B cell (primary cell): ENCODE results near the gene YARS2. TPM values are rescaled to one million over a fixed set of nuclear protein-coding genes. Genes with fewer than 3 reads are reported as not detected.

Source experiments
- ATAC-seq: fragments of 200-7000 bp; cut with Tn5 transposase; one replicate; pipeline ENCODE4 v1.10.0; 2021; ENCODE audit warnings: low read depth, mild to moderate bottlenecking, moderate number of reproducible peaks, moderate library complexity
- CTCF ChIA-PET: fragments of 350-600 bp; sonication (Branson Sonifier 250); formaldehyde crosslinking; loops from one replicate; lab custom pipeline; 2021; ENCODE audit warnings: antibody characterized with exemption, inconsistent platforms; lab: Charles Lee
- POLR2A ChIA-PET: fragments of 350-600 bp; sonication (Branson Sonifier 250); formaldehyde crosslinking; loops from one replicate; lab custom pipeline; 2021; ENCODE audit warnings: antibody characterized with exemption; lab: Charles Lee
- DNase-seq: peaks from one replicate; pipeline ENCODE4 v3.0.0; 2013
- H2AFZ ChIP-seq: 2 replicates; pipeline ENCODE4 v1.6.1; 2012; ENCODE audit warnings: mild to moderate bottlenecking, low read depth, low read length; ENCODE audit not compliant: insufficient read depth, poor library complexity, severe bottlenecking
- H3K27ac ChIP-seq, 2 donors: 1 replicate in 1 of 2; 2 replicates in 1 of 2; pipeline ENCODE4 v1.5.1; 2012 to 2013; ENCODE audit warnings: low read length in 2 of 2, mild to moderate bottlenecking in 2 of 2, moderate library complexity in 1 of 2
- H3K27me3 ChIP-seq, 4 experiments: fragments of 200-600 bp in 1 of 4; sonication (generic) in 1 of 4; replicated peaks in 1 of 4; 1 replicate in 2 of 4; 2 replicates in 2 of 4; pipeline versions ENCODE4 v1.6.1 to v1.7.0; 2013 to 2016; ENCODE audit warnings: low read length in 3 of 4, mild to moderate bottlenecking in 2 of 4, mixed read lengths in 1 of 4, moderate library complexity in 1 of 4; ENCODE audit not compliant: insufficient read depth in 4 of 4, control insufficient read depth in 3 of 4; ENCODE audit errors: control extremely low read depth in 1 of 4
- H3K36me3 ChIP-seq, 2 experiments: replicated peaks in 1 of 2; 1 replicate in 1 of 2; 2 replicates in 1 of 2; pipeline versions ENCODE4 v1.6.1 to v1.7.1; 2013; ENCODE audit warnings: low read length in 1 of 2; ENCODE audit not compliant: insufficient read depth in 2 of 2, control insufficient read depth in 1 of 2; ENCODE audit errors: control extremely low read depth in 1 of 2, extremely low read depth in 1 of 2
- H3K4me1 ChIP-seq, 2 donors: fragments of 200-600 bp in 1 of 2; sonication (generic) in 1 of 2; 1 replicate in 1 of 2; 2 replicates in 1 of 2; pipeline versions ENCODE4 v1.5.1 to v1.6.1; 2013 to 2017; ENCODE audit warnings: low read length in 2 of 2; ENCODE audit not compliant: control insufficient read depth in 2 of 2, insufficient read depth in 2 of 2
- H3K4me2 ChIP-seq: replicated peaks from 2 replicates; pipeline ENCODE3; 2012; ENCODE audit warnings: mild to moderate bottlenecking, low read depth, low read length; ENCODE audit not compliant: poor library complexity, severe bottlenecking
- H3K4me3 ChIP-seq, 5 experiments: fragments of 200-600 bp in 1 of 5; sonication (generic) in 1 of 5; 1 replicate in 3 of 5; 2 replicates in 2 of 5; pipeline versions ENCODE4 v1.5.1 to v1.7.0; 2011 to 2016; ENCODE audit warnings: low read length in 4 of 5, mild to moderate bottlenecking in 4 of 5, low read depth in 2 of 5, control low read depth in 1 of 5, moderate library complexity in 1 of 5; ENCODE audit not compliant: insufficient read depth in 1 of 5; ENCODE audit errors: control extremely low read depth in 1 of 5, extremely low read depth in 1 of 5
- H3K79me2 ChIP-seq: fragments of 200-600 bp; sonication (generic); one replicate; pipeline ENCODE4 v1.6.0; 2016; ENCODE audit warnings: low read length; ENCODE audit not compliant: control insufficient read depth, insufficient read depth
- H3K9ac ChIP-seq: fragments of 200-600 bp; sonication (generic); 2 replicates; pipeline ENCODE4 v1.6.1; 2017; ENCODE audit warnings: mild to moderate bottlenecking, low read length, moderate library complexity
- H3K9me3 ChIP-seq, 3 donors: one replicate each; pipeline versions ENCODE4 v1.6.1 to v1.7.1; 2013; ENCODE audit warnings: low read length in 2 of 3; ENCODE audit not compliant: control insufficient read depth in 2 of 3, insufficient read depth in 1 of 3; ENCODE audit errors: control extremely low read depth in 1 of 3
- H4K20me1 ChIP-seq: 2 replicates; pipeline ENCODE4 v1.6.0; 2012; ENCODE audit warnings: mild to moderate bottlenecking, low read length; ENCODE audit not compliant: insufficient read depth, control insufficient read depth, poor library complexity, severe bottlenecking
- H3K27ac Mint-ChIP-seq: one replicate; pipeline ENCODE4 v1.8.0; 2021; ENCODE audit warnings: mixed read lengths
- H3K27me3 Mint-ChIP-seq: one replicate; pipeline ENCODE4 v1.8.0; 2021; ENCODE audit warnings: mixed read lengths
- H3K4me1 Mint-ChIP-seq: one replicate; pipeline ENCODE4 v1.8.0; 2021; ENCODE audit warnings: mixed read lengths
- H3K4me3 Mint-ChIP-seq: one replicate; pipeline ENCODE4 v1.8.0; 2021; ENCODE audit warnings: mixed read lengths
- H3K9me3 Mint-ChIP-seq: one replicate; pipeline ENCODE4 v1.8.0; 2022; ENCODE audit warnings: mixed read lengths; ENCODE audit not compliant: insufficient read depth
- EZH2 ChIP-seq: IDR thresholded peaks from 2 replicates; pipeline ENCODE4 v1.6.1; 2012; ENCODE audit warnings: borderline replicate concordance, low read depth, mild to moderate bottlenecking, moderate library complexity, low read length; ENCODE audit not compliant: insufficient read depth, poor library complexity, severe bottlenecking
- WGBS: methylation state at CpG from one replicate; pipeline ENCODE4 v1.1.5; 2013; ENCODE audit warnings: missing lambda C conversion rate; ENCODE audit not compliant: insufficient coverage; 5-methylcytosine and 5-hydroxymethylcytosine counted together
- intact Hi-C: fragments of 100-400 bp; cut with micrococcal nuclease; formaldehyde crosslinking; loops from one replicate; pipeline ENCODE4 v1.10.0; 2022
- polyA plus RNA-seq: library from polyadenylated mRNA; depleted of rRNA; stranded (reverse); fragments of >200 nt; gene quantifications from 2 replicates; pipeline ENCODE4 v1.2.3, GENCODE V29; 2012
- total RNA-seq, 2 donors: library from RNA; stranded (reverse); fragments of 120-200 nt in 1 of 2; gene quantifications; 1 replicate in 1 of 2; 2 replicates in 1 of 2; pipeline versions ENCODE4 v1.2.3 to v1.2.4, GENCODE V29; 2013 to 2022
- TF ChIP-seq, protein P1 (sequence below): fragments of 200-600 bp; IDR thresholded peaks from one replicate; pipeline ENCODE4 v1.8.0; 2022; ENCODE audit warnings: antibody characterized with exemption, mild to moderate bottlenecking

YARS2 gene
- total and polyA plus RNA-seq, 2 donors (not counting 1 experiment from before 2014, with no cell fraction given), result 14.6 to 18.8 TPM

GRCh38 chr12:32770141-32770540, 14.4 kb upstream of the YARS2 start:
- Histone ChIP-seq H4K20me1 (no peaks in the 10 kb centered on the region), H3K9ac (no peak overlapping the region), H2AFZ (no peak overlapping the region), H3K4me1 (no peaks in the 10 kb centered on the region), H3K4me2 (no peak overlapping the region), H3K4me3 (no peak overlapping the region), H3K36me3 (no peaks in the 10 kb centered on the region), H3K79me2 (no peaks in the 10 kb centered on the region), H3K27me3 (peaks cover 0 to 14% (median 1%) of the 10 kb centered on the region in 4 experiments), H3K27ac (no peak overlapping the region), H3K9me3 (no peaks in the 10 kb centered on the region)
- TF ChIP-seq, protein P1, sequence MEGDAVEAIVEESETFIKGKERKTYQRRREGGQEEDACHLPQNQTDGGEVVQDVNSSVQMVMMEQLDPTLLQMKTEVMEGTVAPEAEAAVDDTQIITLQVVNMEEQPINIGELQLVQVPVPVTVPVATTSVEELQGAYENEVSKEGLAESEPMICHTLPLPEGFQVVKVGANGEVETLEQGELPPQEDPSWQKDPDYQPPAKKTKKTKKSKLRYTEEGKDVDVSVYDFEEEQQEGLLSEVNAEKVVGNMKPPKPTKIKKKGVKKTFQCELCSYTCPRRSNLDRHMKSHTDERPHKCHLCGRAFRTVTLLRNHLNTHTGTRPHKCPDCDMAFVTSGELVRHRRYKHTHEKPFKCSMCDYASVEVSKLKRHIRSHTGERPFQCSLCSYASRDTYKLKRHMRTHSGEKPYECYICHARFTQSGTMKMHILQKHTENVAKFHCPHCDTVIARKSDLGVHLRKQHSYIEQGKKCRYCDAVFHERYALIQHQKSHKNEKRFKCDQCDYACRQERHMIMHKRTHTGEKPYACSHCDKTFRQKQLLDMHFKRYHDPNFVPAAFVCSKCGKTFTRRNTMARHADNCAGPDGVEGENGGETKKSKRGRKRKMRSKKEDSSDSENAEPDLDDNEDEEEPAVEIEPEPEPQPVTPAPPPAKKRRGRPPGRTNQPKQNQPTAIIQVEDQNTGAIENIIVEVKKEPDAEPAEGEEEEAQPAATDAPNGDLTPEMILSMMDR, result no peak
- TF ChIP-seq EZH2, result no peak
- intact Hi-C loops, result no loop called here
- no peak for DNase-seq
- no peaks in the 10 kb centered on the region for H3K4me1 Mint-ChIP-seq
- no peak overlapping the region for H3K27ac Mint-ChIP-seq
- no CpG with 5 or more reads among the region's 1 CpG for WGBS
- ATAC-seq, result no peak
- no peak overlapping the region for H3K4me3 Mint-ChIP-seq
- H3K9me3 Mint-ChIP-seq, result no peaks in the 10 kb centered on the region
- H3K27me3 Mint-ChIP-seq, result peaks cover 40% of the 10 kb centered on the region
- ChIA-PET POLR2A (no interaction called here), CTCF (interaction anchor here (1.3 kb wide), 1 partner anchor 14 kb away, joined by 6 read pairs; the partner anchor contains the start of gene YARS2)

DNA sequence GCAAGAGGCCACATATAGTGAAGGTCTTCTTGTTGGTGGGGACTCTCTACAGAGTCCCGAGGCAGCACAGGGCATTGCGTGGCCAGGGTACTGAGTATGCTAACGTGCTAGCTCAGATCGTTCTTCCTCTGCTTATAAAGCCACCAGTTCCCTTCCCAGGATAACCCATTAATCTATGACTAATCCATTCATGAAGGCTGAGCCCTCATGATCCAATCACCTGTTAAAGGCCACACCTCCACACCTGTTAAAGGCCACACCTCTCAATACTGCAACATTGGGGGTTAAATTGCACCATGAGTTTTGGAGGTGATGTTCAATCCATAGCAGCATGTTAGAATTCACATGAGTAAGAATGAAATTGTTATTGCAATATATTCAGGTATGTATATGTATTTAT, 12.8 kb upstream of the YARS2 start:
- POLR2A ChIA-PET, result no interaction called here
- 86% methylated on average over 4 of the region's 4 CpGs for WGBS

More for the DNA sequence above, 12.8 kb upstream of the YARS2 start:
- Histone ChIP-seq H3K27ac (no peak overlapping the region), H3K9ac (no peak overlapping the region), H4K20me1 (no peaks in the 10 kb centered on the region), H3K27me3 (peaks cover 0 to 14% (median 1%) of the 10 kb centered on the region in 4 experiments), H3K9me3 (no peaks in the 10 kb centered on the region), H3K4me3 (no peak overlapping the region), H3K79me2 (no peaks in the 10 kb centered on the region), H3K36me3 (no peaks in the 10 kb centered on the region), H2AFZ (no peak overlapping the region), H3K4me1 (no peaks in the 10 kb centered on the region), H3K4me2 (no peak overlapping the region)
- intact Hi-C loops, result no loop called here
- ATAC-seq (no peak), DNase-seq (no peak)
- Mint-ChIP-seq H3K27ac (no peak overlapping the region), H3K9me3 (no peaks in the 10 kb centered on the region), H3K4me1 (no peaks in the 10 kb centered on the region), H3K4me3 (no peak overlapping the region), H3K27me3 (peaks cover 35% of the 10 kb centered on the region)
- CTCF ChIA-PET, result no interaction called here
- no peak for TF ChIP-seq EZH2
- TF ChIP-seq, protein P1, result no peak
